Neural progenitor cell (in vitro differentiated cells): Measurements from ENCODE around the gene PLOD1. TPM values are rescaled to one million over a fixed set of nuclear protein-coding genes. Genes with fewer than 3 reads are reported as not detected.
A peak's percentile ranks its signal among the peaks of the same experiment; 100 is the strongest.

Source experiments
- DNase-seq: peaks from one replicate; pipeline ENCODE4 v3.0.0-alpha.2; 2016; ENCODE audit warnings: low spot score
- H2AFZ ChIP-seq: fragments of 200-600 bp; sonication (generic); replicated peaks from 2 replicates; pipeline ENCODE4 v1.6.1; 2016; ENCODE audit warnings: antibody characterized with exemption
- H3F3A ChIP-seq: fragments of 200-600 bp; sonication (generic); 2 replicates; pipeline ENCODE4 v1.6.1; 2016; ENCODE audit warnings: antibody characterized with exemption, low read depth
- H3K27ac ChIP-seq: fragments of 200-600 bp; sonication (generic); 2 replicates; pipeline ENCODE4 v1.5.1; 2016; ENCODE audit warnings: mild to moderate bottlenecking
- H3K27me3 ChIP-seq: fragments of 200-600 bp; sonication (generic); 2 replicates; pipeline ENCODE4 v1.6.1; 2016; ENCODE audit warnings: mild to moderate bottlenecking, moderate library complexity
- H3K36me3 ChIP-seq: fragments of 200-600 bp; sonication (generic); 2 replicates; pipeline ENCODE4 v1.5.1; 2016
- H3K4me1 ChIP-seq: fragments of 200-600 bp; sonication (generic); 2 replicates; pipeline ENCODE4 v1.6.1; 2016; ENCODE audit warnings: mixed run types
- H3K4me2 ChIP-seq: fragments of 200-600 bp; sonication (generic); 2 replicates; pipeline ENCODE4 v1.6.1; 2016
- H3K4me3 ChIP-seq: fragments of 200-600 bp; sonication (generic); 2 replicates; pipeline ENCODE4 v1.5.1; 2016
- H3K79me2 ChIP-seq: fragments of 200-600 bp; sonication (generic); 2 replicates; pipeline ENCODE4 v1.6.1; 2016; ENCODE audit warnings: low read depth
- H3K9ac ChIP-seq: fragments of 200-600 bp; sonication (generic); 2 replicates; pipeline ENCODE4 v1.6.1; 2016
- H3K9me3 ChIP-seq: fragments of 200-600 bp; sonication (generic); 2 replicates; pipeline ENCODE4 v1.5.1; 2016; ENCODE audit warnings: low read depth
- H4K20me1 ChIP-seq: fragments of 200-600 bp; sonication (generic); 2 replicates; pipeline ENCODE4 v1.6.1; 2016; ENCODE audit warnings: low read depth
- H3K27ac Mint-ChIP-seq: 3 replicates; pipeline ENCODE4 v1.8.0; 2021; ENCODE audit warnings: mixed read lengths
- H3K27me3 Mint-ChIP-seq: 2 replicates; pipeline ENCODE4 v1.8.0; 2022; ENCODE audit warnings: low read depth, mild to moderate bottlenecking, inconsistent platforms, moderate library complexity, mixed read lengths; ENCODE audit not compliant: insufficient read depth
- H3K36me3 Mint-ChIP-seq: 3 replicates; pipeline ENCODE4 v1.8.0; 2021; ENCODE audit warnings: mixed read lengths
- H3K4me1 Mint-ChIP-seq: 3 replicates; pipeline ENCODE4 v1.8.0; 2021; ENCODE audit warnings: mixed read lengths
- H3K4me3 Mint-ChIP-seq: 3 replicates; pipeline ENCODE4 v1.8.0; 2021; ENCODE audit warnings: mild to moderate bottlenecking, moderate library complexity, mixed read lengths
- H3K9me3 Mint-ChIP-seq: 3 replicates; pipeline ENCODE4 v1.8.0; 2020; ENCODE audit warnings: mixed read lengths
- EZH2 ChIP-seq: fragments of 200-600 bp; sonication (generic); IDR thresholded peaks from 2 replicates; pipeline ENCODE4 v1.6.1; 2017; ENCODE audit warnings: antibody characterized with exemption, mild to moderate bottlenecking, moderate library complexity
- EZH2phosphoT487 ChIP-seq: fragments of 200-600 bp; sonication (generic); IDR thresholded peaks from 2 replicates; pipeline ENCODE4 v1.6.1; 2017; ENCODE audit warnings: antibody characterized with exemption
- total RNA-seq: library from RNA; depleted of rRNA; stranded (reverse); fragments of >200 nt; gene quantifications from 2 replicates; pipeline ENCODE4 v1.2.3, GENCODE V29; 2015; ENCODE audit warnings: low replicate concordance
- TF ChIP-seq, protein P1 (sequence below): fragments of 200-600 bp; sonication (generic); IDR thresholded peaks from 2 replicates; pipeline ENCODE4 v1.5.1; 2017; ENCODE audit warnings: antibody characterized with exemption, mild to moderate bottlenecking

PLOD1 gene
- total RNA-seq, 1 donor from 2014 or later, result 27.2 TPM

DNA sequence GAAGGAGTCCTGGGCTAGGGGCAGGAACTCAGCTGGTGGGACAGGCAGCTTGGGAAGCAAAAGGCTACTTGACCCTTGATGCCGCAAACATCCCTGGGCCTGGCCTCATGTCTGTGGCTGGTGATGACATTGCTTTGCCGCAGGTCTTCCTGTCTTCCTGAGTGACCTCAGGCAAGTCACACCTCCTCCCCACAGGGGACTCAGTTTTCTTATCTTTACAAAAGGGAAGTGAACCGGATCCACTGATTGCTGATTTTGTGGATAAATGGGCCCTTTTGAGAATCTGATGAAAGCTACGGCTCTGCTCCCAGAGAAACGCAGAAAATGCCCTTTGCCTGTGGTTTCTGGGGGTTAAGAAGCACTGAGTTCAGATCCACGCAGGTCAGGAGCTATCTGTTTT is 20.7 kb downstream of the PLOD1 start:
- H2AFZ ChIP-seq, result no peak overlapping the region
- no peak overlapping the region for H3K4me3 ChIP-seq
- Mint-ChIP-seq H3K9me3 (no peaks in the 10 kb centered on the region), H3K4me1 (no peaks in the 10 kb centered on the region), H3K27me3 (peaks cover 2% of the 10 kb centered on the region), H3K27ac (no peak overlapping the region), H3K4me3 (no peak overlapping the region), H3K36me3 (peaks cover 10% of the 10 kb centered on the region)
- H3K27ac ChIP-seq, result no peak overlapping the region
- H3K4me2 ChIP-seq, result no peak overlapping the region
- H3K9ac ChIP-seq, result no peak overlapping the region
- H3K27me3 ChIP-seq, result no peaks in the 10 kb centered on the region
- TF ChIP-seq EZH2, result no peak
- TF ChIP-seq, protein P1, sequence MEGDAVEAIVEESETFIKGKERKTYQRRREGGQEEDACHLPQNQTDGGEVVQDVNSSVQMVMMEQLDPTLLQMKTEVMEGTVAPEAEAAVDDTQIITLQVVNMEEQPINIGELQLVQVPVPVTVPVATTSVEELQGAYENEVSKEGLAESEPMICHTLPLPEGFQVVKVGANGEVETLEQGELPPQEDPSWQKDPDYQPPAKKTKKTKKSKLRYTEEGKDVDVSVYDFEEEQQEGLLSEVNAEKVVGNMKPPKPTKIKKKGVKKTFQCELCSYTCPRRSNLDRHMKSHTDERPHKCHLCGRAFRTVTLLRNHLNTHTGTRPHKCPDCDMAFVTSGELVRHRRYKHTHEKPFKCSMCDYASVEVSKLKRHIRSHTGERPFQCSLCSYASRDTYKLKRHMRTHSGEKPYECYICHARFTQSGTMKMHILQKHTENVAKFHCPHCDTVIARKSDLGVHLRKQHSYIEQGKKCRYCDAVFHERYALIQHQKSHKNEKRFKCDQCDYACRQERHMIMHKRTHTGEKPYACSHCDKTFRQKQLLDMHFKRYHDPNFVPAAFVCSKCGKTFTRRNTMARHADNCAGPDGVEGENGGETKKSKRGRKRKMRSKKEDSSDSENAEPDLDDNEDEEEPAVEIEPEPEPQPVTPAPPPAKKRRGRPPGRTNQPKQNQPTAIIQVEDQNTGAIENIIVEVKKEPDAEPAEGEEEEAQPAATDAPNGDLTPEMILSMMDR, result no peak
- TF ChIP-seq EZH2phosphoT487, result no peak
- H3K9me3 ChIP-seq, result no peaks in the 10 kb centered on the region
- no peaks in the 10 kb centered on the region for H3K79me2 ChIP-seq
- no peak for DNase-seq
- no peaks in the 10 kb centered on the region for H4K20me1 ChIP-seq
- no peaks in the 10 kb centered on the region for H3K36me3 ChIP-seq
- H3F3A ChIP-seq, result no peaks in the 10 kb centered on the region
- H3K4me1 ChIP-seq, result no peaks in the 10 kb centered on the region

DNA sequence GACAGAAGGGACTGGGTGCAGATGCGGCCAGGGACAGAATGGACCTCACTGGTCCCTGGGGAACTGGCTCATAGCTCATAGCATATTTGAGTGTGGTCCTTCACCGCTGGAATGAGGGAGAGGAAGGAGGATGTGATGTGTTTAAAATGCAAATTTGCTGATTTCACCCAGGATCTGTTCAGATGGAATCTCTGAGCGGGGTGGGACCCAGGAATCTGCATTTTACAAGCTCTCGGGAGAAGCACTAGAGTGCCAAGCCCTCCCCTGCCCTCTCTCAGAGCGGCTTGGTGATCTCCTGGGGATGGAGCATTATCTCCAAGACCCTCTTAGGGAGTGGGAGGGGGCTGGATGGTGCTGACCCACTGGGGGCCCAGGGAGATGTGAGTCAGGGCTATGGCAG is 22.9 kb downstream of the PLOD1 start:
- no peak overlapping the region for H3K4me2 ChIP-seq
- H3K36me3 ChIP-seq, result no peaks in the 10 kb centered on the region
- H3K4me1 Mint-ChIP-seq, result no peaks in the 10 kb centered on the region
- H3F3A ChIP-seq, result no peaks in the 10 kb centered on the region
- H3K27ac Mint-ChIP-seq, result no peak overlapping the region
- H3K9me3 ChIP-seq, result no peaks in the 10 kb centered on the region
- no peaks in the 10 kb centered on the region for H4K20me1 ChIP-seq
- H3K9ac ChIP-seq, result no peak overlapping the region
- H3K4me3 Mint-ChIP-seq, result no peak overlapping the region
- H3K27me3 ChIP-seq, result no peaks in the 10 kb centered on the region
- H3K9me3 Mint-ChIP-seq, result no peaks in the 10 kb centered on the region
- H3K27ac ChIP-seq, result no peak overlapping the region
- no peaks in the 10 kb centered on the region for H3K79me2 ChIP-seq
- TF ChIP-seq, protein P1, result no peak
- no peak for TF ChIP-seq EZH2phosphoT487
- H2AFZ ChIP-seq, result no peak overlapping the region
- no peaks in the 10 kb centered on the region for H3K4me1 ChIP-seq
- no peak overlapping the region for H3K4me3 ChIP-seq
- peaks cover 8% of the 10 kb centered on the region for H3K36me3 Mint-ChIP-seq
- H3K27me3 Mint-ChIP-seq, result no peaks in the 10 kb centered on the region
- no peak for DNase-seq

DNA sequence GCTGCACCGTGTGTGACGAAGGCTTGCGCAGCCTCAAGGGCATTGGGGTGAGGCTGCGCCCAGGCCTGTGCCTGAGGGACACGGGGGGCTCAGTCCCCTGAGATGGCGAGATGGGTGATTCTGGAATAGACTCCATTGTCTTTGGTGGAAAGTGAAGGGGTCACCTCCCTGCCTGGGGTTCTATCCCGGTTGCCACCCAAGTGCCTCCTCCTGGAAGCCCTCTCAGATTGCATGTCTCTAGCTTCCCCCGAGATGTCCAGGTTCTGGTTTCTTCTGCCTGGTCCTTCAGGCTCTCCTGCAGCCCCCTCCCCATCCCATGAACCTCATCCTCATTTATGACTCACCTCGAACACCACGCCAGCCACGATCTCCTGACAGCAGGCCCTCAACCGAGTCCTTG is 23.4 kb downstream of the PLOD1 start:
- H3K27ac ChIP-seq, result no peak overlapping the region
- no peak overlapping the region for H3K4me3 ChIP-seq
- H3K4me2 ChIP-seq, result no peak overlapping the region
- Mint-ChIP-seq H3K27ac (no peak overlapping the region), H3K4me1 (no peaks in the 10 kb centered on the region), H3K9me3 (no peaks in the 10 kb centered on the region), H3K36me3 (peaks cover 8% of the 10 kb centered on the region), H3K27me3 (no peaks in the 10 kb centered on the region), H3K4me3 (no peak overlapping the region)
- DNase-seq, result no peak
- H3K79me2 ChIP-seq, result no peaks in the 10 kb centered on the region
- H3K9me3 ChIP-seq, result no peaks in the 10 kb centered on the region
- H3K9ac ChIP-seq, result no peak overlapping the region
- H4K20me1 ChIP-seq, result no peaks in the 10 kb centered on the region
- no peak for TF ChIP-seq EZH2
- no peak for TF ChIP-seq EZH2phosphoT487
- TF ChIP-seq, protein P1, result no peak
- no peak overlapping the region for H2AFZ ChIP-seq
- H3K4me1 ChIP-seq, result no peaks in the 10 kb centered on the region
- no peaks in the 10 kb centered on the region for H3K27me3 ChIP-seq
- no peaks in the 10 kb centered on the region for H3F3A ChIP-seq
- H3K36me3 ChIP-seq, result no peaks in the 10 kb centered on the region

DNA sequence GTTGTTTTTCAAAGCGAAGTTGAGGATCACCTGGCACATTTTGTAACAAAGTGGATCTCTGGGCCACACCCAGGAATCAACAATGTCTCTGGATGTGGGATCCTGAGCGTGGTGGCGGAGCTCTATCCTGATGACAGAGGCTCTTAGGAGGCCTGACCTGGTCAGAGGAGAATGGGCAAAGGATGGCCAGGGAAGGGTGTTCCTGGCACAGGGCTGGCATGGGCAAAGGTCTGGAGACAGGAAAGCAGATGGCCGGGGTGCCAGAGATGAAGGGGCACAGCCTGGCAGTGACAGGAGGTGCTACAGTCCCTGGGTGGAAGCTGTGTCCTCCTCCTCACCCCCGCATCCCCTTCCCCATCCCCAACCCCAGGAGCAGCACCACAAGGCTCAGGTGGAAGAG is 25.8 kb downstream of the PLOD1 start:
- no peaks in the 10 kb centered on the region for H3K36me3 ChIP-seq
- no peaks in the 10 kb centered on the region for H4K20me1 ChIP-seq
- Mint-ChIP-seq H3K9me3 (no peaks in the 10 kb centered on the region), H3K4me3 (no peak overlapping the region), H3K4me1 (no peaks in the 10 kb centered on the region), H3K36me3 (peaks cover 10% of the 10 kb centered on the region), H3K27ac (peak overlapping the region; percentile 91), H3K27me3 (no peaks in the 10 kb centered on the region)
- no peaks in the 10 kb centered on the region for H3K4me1 ChIP-seq
- no peaks in the 10 kb centered on the region for H3K79me2 ChIP-seq
- H3F3A ChIP-seq, result no peaks in the 10 kb centered on the region
- no peak overlapping the region for H3K4me2 ChIP-seq
- H3K9ac ChIP-seq, result no peak overlapping the region
- no peaks in the 10 kb centered on the region for H3K27me3 ChIP-seq
- no peak for DNase-seq
- H3K4me3 ChIP-seq, result no peak overlapping the region
- H3K27ac ChIP-seq, result no peak overlapping the region
- TF ChIP-seq EZH2phosphoT487, result no peak
- H2AFZ ChIP-seq, result no peak overlapping the region
- no peaks in the 10 kb centered on the region for H3K9me3 ChIP-seq
